ENCODE measurements around the gene MSI2.

GRCh38 chr17:57669671-57670529 is 413.6 kb downstream of the MSI2 start:
- TF ChIP-seq CTCF (IDR thresholded peaks at IDR 0.05; ENCODE audit: low read length) (no peak), EZH2 (IDR thresholded peaks at IDR 0.05; ENCODE audit: borderline replicate concordance, low read length) (no peak)
